Astrocyte (in vitro differentiated cells and primary cell): ENCODE results near the gene PRKAR2B. TPM values are rescaled to one million over a fixed set of nuclear protein-coding genes. Genes with fewer than 3 reads are reported as not detected.

Source experiments
- DNase-seq: peaks from one replicate; pipeline ENCODE4 v3.0.0-alpha.2; 2010; ENCODE audit warnings: low read depth
- FAIRE-seq: peaks from 2 replicates; lab custom pipeline; 2011; peaks lifted over from hg19 to GRCh38; lab: Jason Lieb, UNC
- H2AFZ ChIP-seq: 2 replicates; pipeline ENCODE4 v1.6.0; 2012; ENCODE audit warnings: low read depth, low read length, inconsistent platforms
- H3K27ac ChIP-seq: 2 replicates; pipeline ENCODE4 v1.5.1; 2011; ENCODE audit warnings: low read depth, low read length, inconsistent platforms
- H3K27me3 ChIP-seq: 2 replicates; pipeline ENCODE4 v1.6.0; 2011; ENCODE audit warnings: low read length, inconsistent platforms; ENCODE audit not compliant: insufficient read depth
- H3K36me3 ChIP-seq: 2 replicates; pipeline ENCODE4 v1.5.1; 2011; ENCODE audit warnings: low read length, inconsistent platforms; ENCODE audit not compliant: insufficient read depth
- H3K4me1 ChIP-seq: 2 replicates; pipeline ENCODE4 v1.5.1; 2011; ENCODE audit warnings: low read length, inconsistent platforms; ENCODE audit not compliant: insufficient read depth
- H3K4me2 ChIP-seq: 2 replicates; pipeline ENCODE4 v1.6.0; 2012; ENCODE audit warnings: low read length, inconsistent platforms
- H3K4me3 ChIP-seq: 2 replicates; pipeline ENCODE4 v1.5.1; 2011; ENCODE audit warnings: low read depth, mild to moderate bottlenecking, low read length, inconsistent platforms; ENCODE audit not compliant: insufficient read depth
- H3K79me2 ChIP-seq: 2 replicates; pipeline ENCODE4 v1.6.0; 2012; ENCODE audit warnings: mild to moderate bottlenecking, low read length, inconsistent platforms; ENCODE audit not compliant: insufficient read depth
- H3K9ac ChIP-seq: 2 replicates; pipeline ENCODE4 v1.6.0; 2012; ENCODE audit warnings: mild to moderate bottlenecking, low read length, inconsistent platforms
- H3K9me3 ChIP-seq: 2 replicates; pipeline ENCODE4 v1.5.1; 2012; ENCODE audit warnings: low read depth, mild to moderate bottlenecking, low read length, inconsistent platforms; ENCODE audit not compliant: insufficient read depth
- H4K20me1 ChIP-seq: 2 replicates; pipeline ENCODE4 v1.6.0; 2012; ENCODE audit warnings: low read length, inconsistent platforms; ENCODE audit not compliant: insufficient read depth
- H3K27ac Mint-ChIP-seq: one replicate; pipeline ENCODE4 v1.8.0; 2021; ENCODE audit warnings: mild to moderate bottlenecking, mixed read lengths; ENCODE audit not compliant: unreplicated experiment
- H3K27me3 Mint-ChIP-seq: one replicate; pipeline ENCODE4 v1.8.0; 2021; ENCODE audit warnings: low read depth, mixed read lengths; ENCODE audit not compliant: unreplicated experiment
- H3K36me3 Mint-ChIP-seq: one replicate; pipeline ENCODE4 v1.8.0; 2021; ENCODE audit warnings: low read depth, mixed read lengths; ENCODE audit not compliant: unreplicated experiment
- H3K4me1 Mint-ChIP-seq: one replicate; pipeline ENCODE4 v1.8.0; 2021; ENCODE audit warnings: low read depth, mixed read lengths; ENCODE audit not compliant: unreplicated experiment
- H3K4me3 Mint-ChIP-seq: one replicate; pipeline ENCODE4 v1.8.0; 2021; ENCODE audit warnings: mild to moderate bottlenecking, moderate library complexity, mixed read lengths; ENCODE audit not compliant: unreplicated experiment
- H3K9me3 Mint-ChIP-seq: one replicate; pipeline ENCODE4 v1.8.0; 2021; ENCODE audit warnings: mild to moderate bottlenecking, mixed read lengths; ENCODE audit not compliant: unreplicated experiment
- EZH2 ChIP-seq: IDR thresholded peaks from 2 replicates; pipeline ENCODE4 v1.6.1; 2012; ENCODE audit warnings: mild to moderate bottlenecking, low read length, inconsistent platforms; ENCODE audit not compliant: insufficient read depth
- total RNA-seq: library from RNA; stranded (reverse); gene quantifications from 2 replicates; pipeline ENCODE4 v1.2.1, GENCODE V29; 2021
- TF ChIP-seq, protein P1 (sequence below): IDR thresholded peaks from 2 replicates; pipeline ENCODE4 v1.5.1; 2011; ENCODE audit warnings: low read depth, mild to moderate bottlenecking, inconsistent platforms, low read length, moderate library complexity; ENCODE audit not compliant: insufficient read depth

The PRKAR2B gene
- total RNA-seq, 1 donor from 2014 or later = 7.6 TPM

DNA sequence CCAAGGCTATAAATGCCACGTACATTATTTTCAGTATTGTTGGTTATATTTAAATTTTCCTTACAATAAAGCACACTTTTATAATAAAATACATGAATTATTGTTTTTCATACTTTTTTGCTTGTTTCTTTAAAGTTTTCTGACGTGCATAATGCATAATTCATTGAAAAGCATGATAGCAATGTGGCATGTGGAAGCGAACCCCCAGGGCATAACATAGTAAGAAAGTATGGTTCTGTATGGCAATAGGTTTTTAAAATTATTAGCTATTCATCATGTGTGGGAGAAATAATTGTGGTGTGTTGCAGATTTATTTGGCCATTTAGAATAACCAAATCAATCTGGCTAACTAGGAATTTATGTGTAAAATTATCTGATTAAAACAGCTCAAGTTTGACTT, 116.9 kb downstream of the PRKAR2B start:
- no peak for TF ChIP-seq EZH2
- TF ChIP-seq, protein P1, sequence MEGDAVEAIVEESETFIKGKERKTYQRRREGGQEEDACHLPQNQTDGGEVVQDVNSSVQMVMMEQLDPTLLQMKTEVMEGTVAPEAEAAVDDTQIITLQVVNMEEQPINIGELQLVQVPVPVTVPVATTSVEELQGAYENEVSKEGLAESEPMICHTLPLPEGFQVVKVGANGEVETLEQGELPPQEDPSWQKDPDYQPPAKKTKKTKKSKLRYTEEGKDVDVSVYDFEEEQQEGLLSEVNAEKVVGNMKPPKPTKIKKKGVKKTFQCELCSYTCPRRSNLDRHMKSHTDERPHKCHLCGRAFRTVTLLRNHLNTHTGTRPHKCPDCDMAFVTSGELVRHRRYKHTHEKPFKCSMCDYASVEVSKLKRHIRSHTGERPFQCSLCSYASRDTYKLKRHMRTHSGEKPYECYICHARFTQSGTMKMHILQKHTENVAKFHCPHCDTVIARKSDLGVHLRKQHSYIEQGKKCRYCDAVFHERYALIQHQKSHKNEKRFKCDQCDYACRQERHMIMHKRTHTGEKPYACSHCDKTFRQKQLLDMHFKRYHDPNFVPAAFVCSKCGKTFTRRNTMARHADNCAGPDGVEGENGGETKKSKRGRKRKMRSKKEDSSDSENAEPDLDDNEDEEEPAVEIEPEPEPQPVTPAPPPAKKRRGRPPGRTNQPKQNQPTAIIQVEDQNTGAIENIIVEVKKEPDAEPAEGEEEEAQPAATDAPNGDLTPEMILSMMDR = no peak
- H3K4me2 ChIP-seq = no peak overlapping the region
- H3K27ac Mint-ChIP-seq = no peak overlapping the region
- no peaks in the 10 kb centered on the region for H3K36me3 Mint-ChIP-seq
- H3K79me2 ChIP-seq = no peaks in the 10 kb centered on the region
- no peaks in the 10 kb centered on the region for H3K27me3 Mint-ChIP-seq
- no peak overlapping the region for H3K9ac ChIP-seq
- no peak overlapping the region for H3K4me3 Mint-ChIP-seq
- H3K27me3 ChIP-seq = no peaks in the 10 kb centered on the region
- no peaks in the 10 kb centered on the region for H4K20me1 ChIP-seq
- H3K9me3 ChIP-seq = no peaks in the 10 kb centered on the region
- FAIRE-seq = no peak
- no peaks in the 10 kb centered on the region for H3K9me3 Mint-ChIP-seq
- H3K4me1 Mint-ChIP-seq = no peaks in the 10 kb centered on the region
- no peak for DNase-seq
- no peak overlapping the region for H3K27ac ChIP-seq
- no peak overlapping the region for H3K4me3 ChIP-seq
- H2AFZ ChIP-seq = no peak overlapping the region
- no peaks in the 10 kb centered on the region for H3K36me3 ChIP-seq
- peaks cover 2% of the 10 kb centered on the region for H3K4me1 ChIP-seq

DNA sequence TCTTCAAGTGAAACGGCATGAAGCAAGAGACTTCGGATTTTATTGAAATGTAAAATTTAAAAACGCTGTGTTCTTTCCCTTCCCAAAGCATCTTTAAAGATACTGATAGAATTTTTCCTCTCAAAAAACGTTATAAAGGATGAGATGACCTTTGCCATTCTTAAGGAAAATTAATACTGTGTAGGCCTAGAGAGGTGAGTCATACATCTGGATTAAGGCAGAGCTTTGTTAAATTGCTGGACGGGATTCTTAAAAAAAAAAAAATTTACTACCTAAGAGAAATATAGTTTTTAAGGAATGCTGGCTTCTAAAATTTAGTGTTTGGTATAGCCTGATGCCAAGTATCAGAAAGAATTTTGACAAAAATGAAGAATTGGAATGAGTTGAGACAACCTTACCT, 118.0 kb downstream of the PRKAR2B start:
- DNase-seq (no peak), FAIRE-seq (no peak)
- no peak overlapping the region for H2AFZ ChIP-seq
- no peak overlapping the region for H3K27ac Mint-ChIP-seq
- H3K9ac ChIP-seq = no peak overlapping the region
- H3K4me3 ChIP-seq = no peak overlapping the region
- no peaks in the 10 kb centered on the region for H3K4me1 Mint-ChIP-seq
- no peaks in the 10 kb centered on the region for H3K27me3 Mint-ChIP-seq
- no peaks in the 10 kb centered on the region for H3K27me3 ChIP-seq
- no peak overlapping the region for H3K4me3 Mint-ChIP-seq
- H3K9me3 Mint-ChIP-seq = no peaks in the 10 kb centered on the region
- H3K9me3 ChIP-seq = no peaks in the 10 kb centered on the region
- no peaks in the 10 kb centered on the region for H3K36me3 ChIP-seq
- H3K36me3 Mint-ChIP-seq = no peaks in the 10 kb centered on the region
- no peak overlapping the region for H3K27ac ChIP-seq
- no peaks in the 10 kb centered on the region for H4K20me1 ChIP-seq
- TF ChIP-seq EZH2 = no peak
- TF ChIP-seq, protein P1 = no peak
- H3K4me1 ChIP-seq = peaks cover 2% of the 10 kb centered on the region
- no peaks in the 10 kb centered on the region for H3K79me2 ChIP-seq
- no peak overlapping the region for H3K4me2 ChIP-seq

DNA sequence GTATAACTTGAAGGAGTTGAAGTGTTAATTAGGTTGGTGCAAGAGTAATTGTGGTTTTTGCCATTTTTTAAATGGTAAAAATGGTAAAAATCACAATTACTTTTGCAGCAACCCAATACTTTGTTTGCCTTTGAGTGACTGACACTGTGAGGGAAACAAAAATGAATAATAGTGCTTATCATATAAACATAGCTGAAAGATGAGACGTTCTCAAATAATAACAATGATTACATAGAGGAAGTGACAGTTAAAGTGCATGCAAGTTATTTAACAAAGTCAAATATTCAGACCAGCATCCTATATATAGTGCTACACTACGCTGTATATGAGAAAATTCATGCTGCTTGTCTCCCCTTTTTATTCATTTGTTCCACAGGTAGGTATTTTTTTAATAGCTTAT, 119.6 kb downstream of the PRKAR2B start:
- Histone ChIP-seq H3K4me1 (peaks cover 2% of the 10 kb centered on the region), H3K27ac (no peak overlapping the region), H3K36me3 (no peaks in the 10 kb centered on the region), H3K27me3 (no peaks in the 10 kb centered on the region), H3K4me2 (peak overlapping the region; percentile 3), H3K4me3 (no peak overlapping the region), H3K9me3 (no peaks in the 10 kb centered on the region), H3K79me2 (no peaks in the 10 kb centered on the region), H4K20me1 (no peaks in the 10 kb centered on the region), H3K9ac (no peak overlapping the region), H2AFZ (no peak overlapping the region)
- Mint-ChIP-seq H3K36me3 (no peaks in the 10 kb centered on the region), H3K27me3 (no peaks in the 10 kb centered on the region), H3K9me3 (no peaks in the 10 kb centered on the region), H3K27ac (no peak overlapping the region), H3K4me1 (no peaks in the 10 kb centered on the region), H3K4me3 (no peak overlapping the region)
- DNase-seq (no peak), FAIRE-seq (peak; percentile 17)
- no peak for TF ChIP-seq EZH2
- TF ChIP-seq, protein P1 = no peak
